GM06990 (cell line): ENCODE measurements around the gene PRM2.
A peak's percentile ranks its signal among the peaks of the same experiment; 100 is the strongest.

ENCODE experiments used
- DNase-seq: peaks from one replicate; pipeline ENCODE4 v3.0.0-alpha.2; 2011; ENCODE audit not compliant: insufficient read length; ENCODE audit errors: extremely low read depth
- H3K27me3 ChIP-seq: replicated peaks from 2 replicates; pipeline ENCODE4 v1.6.0; 2011; ENCODE audit warnings: low read length; ENCODE audit not compliant: control insufficient read depth, insufficient read depth
- H3K36me3 ChIP-seq: 2 replicates; pipeline ENCODE4 v1.5.1; 2011; ENCODE audit warnings: low read length; ENCODE audit not compliant: control insufficient read depth, insufficient read depth
- H3K4me3 ChIP-seq: replicated peaks from 2 replicates; pipeline ENCODE4 v1.5.1; 2011; ENCODE audit warnings: low read depth, mild to moderate bottlenecking, control low read depth, low read length
- TF ChIP-seq, protein P1 (sequence below): IDR thresholded peaks from 2 replicates; pipeline ENCODE4 v1.5.1; 2011; ENCODE audit warnings: low read length, control low read depth, mild to moderate bottlenecking, inconsistent platforms; ENCODE audit not compliant: insufficient read depth, poor library complexity, severe bottlenecking

The PRM2 gene

DNA sequence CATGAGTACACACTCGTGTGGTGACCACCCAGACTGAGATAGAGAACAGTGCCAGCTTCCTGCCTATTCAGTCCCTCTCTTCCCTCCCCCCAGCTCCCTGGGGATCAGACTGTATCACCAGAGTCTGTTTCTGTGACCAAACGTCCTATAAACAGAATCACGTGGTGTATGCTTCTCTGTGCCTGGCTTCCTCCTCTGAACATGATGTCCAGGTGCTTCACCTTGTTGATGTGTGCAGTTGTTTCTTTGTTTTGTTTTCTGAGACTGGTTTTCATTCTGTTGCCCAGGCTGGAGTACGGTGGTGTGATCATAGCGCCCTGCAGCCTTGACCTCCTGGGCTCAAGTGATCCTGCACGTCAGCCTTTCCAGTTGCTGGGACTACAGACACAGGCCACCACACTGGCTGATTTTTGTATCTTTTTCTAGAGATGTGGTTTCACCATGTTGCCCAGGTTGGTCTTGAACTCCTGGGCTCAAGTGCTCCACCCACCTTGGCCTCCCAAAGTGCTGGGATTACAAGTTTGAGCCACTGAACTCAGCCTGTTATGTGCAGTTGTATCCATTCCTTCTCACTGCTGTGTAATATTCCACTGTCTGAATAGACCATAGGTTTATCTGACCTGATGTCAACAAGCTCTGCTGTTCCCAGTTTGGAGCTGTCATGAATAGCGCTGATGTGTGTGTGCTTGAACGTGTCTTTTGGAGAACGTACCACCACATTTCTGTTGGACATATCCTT is 33.8 kb upstream of the PRM2 start:
- H3K27me3 ChIP-seq = no peaks in the 10 kb centered on the region
- peak; percentile 62 for DNase-seq
- H3K36me3 ChIP-seq = no peaks in the 10 kb centered on the region
- TF ChIP-seq, protein P1, sequence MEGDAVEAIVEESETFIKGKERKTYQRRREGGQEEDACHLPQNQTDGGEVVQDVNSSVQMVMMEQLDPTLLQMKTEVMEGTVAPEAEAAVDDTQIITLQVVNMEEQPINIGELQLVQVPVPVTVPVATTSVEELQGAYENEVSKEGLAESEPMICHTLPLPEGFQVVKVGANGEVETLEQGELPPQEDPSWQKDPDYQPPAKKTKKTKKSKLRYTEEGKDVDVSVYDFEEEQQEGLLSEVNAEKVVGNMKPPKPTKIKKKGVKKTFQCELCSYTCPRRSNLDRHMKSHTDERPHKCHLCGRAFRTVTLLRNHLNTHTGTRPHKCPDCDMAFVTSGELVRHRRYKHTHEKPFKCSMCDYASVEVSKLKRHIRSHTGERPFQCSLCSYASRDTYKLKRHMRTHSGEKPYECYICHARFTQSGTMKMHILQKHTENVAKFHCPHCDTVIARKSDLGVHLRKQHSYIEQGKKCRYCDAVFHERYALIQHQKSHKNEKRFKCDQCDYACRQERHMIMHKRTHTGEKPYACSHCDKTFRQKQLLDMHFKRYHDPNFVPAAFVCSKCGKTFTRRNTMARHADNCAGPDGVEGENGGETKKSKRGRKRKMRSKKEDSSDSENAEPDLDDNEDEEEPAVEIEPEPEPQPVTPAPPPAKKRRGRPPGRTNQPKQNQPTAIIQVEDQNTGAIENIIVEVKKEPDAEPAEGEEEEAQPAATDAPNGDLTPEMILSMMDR = no peak
- H3K4me3 ChIP-seq = no peak overlapping the region

DNA sequence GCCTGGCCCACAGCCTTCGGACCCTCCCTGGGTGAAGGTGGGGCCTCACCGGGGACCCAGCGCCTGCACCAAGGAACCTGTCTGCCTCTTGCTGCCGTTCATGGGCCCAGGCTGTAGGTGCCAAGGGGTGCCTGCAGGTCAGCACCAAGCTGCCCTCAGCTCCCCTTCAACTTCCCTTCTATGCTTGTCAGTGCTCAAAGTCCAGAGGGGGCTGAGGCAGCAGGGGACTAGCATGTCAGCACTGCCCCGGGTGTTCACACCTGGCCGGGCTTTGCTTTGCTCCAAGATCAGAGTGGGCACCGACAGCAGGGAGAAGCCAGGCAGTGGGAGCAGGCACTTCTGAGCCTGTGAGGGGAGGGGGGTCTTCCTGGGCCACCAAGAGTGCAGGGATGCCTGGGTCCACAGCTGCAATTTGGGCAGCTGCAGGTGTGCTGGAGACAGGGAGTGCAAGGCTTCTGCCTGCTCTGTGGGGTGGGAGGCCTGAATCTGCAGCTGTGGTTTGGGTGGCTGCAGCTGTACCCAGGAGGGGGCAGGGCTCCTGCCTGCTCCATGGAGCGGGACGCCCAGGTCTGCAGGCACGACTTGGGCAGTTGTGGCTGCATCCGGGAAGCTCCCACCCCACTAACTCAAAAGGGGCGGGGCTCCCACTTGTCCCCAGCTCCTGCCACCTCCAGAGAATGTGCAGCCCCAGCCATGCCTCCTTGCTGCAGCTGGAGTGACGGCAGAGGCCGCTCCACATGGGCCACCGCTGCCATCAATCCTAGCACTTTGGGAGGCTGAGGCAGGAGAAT is 32.4 kb upstream of the PRM2 start:
- DNase-seq = peak; percentile 91
- no peak overlapping the region for H3K4me3 ChIP-seq
- H3K36me3 ChIP-seq = no peaks in the 10 kb centered on the region
- no peaks in the 10 kb centered on the region for H3K27me3 ChIP-seq
- TF ChIP-seq, protein P1 = no peak

DNA sequence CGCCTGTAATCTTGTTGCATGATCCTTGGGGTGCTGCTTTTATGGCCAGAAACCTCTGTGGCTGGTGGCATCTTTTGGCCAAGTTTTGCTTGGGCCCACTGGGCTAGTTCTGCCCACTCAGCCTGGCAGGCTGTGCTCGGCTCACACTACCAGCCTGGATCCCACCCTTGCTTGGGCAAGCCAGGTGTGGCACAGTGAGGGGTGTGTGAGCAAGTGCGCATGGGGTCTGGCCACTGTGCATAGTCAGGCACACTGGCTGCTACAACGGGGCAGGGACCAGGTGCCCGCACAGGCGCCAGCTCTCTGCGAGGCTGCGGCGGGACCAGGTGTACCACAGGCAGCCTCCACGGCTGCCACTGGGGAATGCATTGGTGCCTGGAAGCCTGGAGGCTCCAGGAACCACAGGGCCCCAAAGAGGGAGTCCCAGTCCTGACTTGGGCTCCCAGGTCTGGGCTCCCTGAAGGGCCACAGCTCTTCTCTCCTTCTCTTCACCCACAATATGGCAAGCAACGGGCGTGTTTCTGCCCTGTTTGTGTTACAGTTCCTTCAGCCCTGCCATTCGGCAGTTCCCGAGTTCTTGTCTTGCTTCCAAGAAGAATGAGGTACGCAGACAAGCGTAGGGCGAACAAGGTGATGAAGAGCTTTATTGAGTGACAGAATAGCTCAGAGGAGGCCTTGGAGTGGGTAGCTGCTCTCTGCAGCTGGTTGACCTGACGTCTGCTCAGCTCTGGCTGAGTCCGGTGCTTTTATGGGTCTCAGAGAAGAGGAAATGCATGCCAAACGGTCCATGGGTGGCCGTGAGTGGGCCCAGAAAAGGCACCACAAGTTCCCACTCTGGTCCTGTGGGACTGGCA is 31.6 kb upstream of the PRM2 start:
- H3K4me3 ChIP-seq = no peak overlapping the region
- H3K36me3 ChIP-seq = no peaks in the 10 kb centered on the region
- H3K27me3 ChIP-seq = no peaks in the 10 kb centered on the region
- DNase-seq = no peak
- TF ChIP-seq, protein P1 = no peak

DNA sequence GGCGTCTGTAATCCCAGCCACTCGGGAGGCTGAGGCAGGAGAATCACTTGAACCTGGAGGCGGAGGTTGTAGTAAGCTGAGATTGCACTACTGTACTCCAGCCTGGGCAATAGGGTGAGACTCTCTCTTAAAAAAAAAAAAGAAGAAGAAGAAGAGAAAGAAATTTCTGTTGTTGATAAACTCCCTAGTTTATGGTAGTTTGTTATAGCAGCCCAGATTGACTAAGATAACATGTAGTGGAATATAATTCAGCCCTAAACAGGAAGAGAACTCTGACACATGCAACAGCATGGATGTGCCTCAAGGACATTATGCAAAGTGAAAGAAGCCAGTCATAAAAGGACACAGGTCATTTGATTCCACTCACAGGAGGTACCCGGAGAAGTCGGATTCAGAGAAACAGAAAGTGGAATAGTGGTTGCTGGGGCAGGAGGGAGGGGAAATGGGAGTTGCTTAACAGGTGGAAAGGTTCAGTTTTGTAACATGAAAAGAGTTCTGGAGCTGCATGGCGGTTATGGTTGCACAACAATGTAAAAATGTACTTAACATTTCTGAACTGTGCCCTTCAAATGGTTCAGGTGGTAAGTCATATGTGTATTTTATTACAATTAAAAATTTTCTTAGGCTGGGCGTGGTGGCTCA is 30.8 kb upstream of the PRM2 start:
- H3K27me3 ChIP-seq = no peaks in the 10 kb centered on the region
- no peaks in the 10 kb centered on the region for H3K36me3 ChIP-seq
- TF ChIP-seq, protein P1 = no peak
- no peak for DNase-seq
- H3K4me3 ChIP-seq = no peak overlapping the region

DNA sequence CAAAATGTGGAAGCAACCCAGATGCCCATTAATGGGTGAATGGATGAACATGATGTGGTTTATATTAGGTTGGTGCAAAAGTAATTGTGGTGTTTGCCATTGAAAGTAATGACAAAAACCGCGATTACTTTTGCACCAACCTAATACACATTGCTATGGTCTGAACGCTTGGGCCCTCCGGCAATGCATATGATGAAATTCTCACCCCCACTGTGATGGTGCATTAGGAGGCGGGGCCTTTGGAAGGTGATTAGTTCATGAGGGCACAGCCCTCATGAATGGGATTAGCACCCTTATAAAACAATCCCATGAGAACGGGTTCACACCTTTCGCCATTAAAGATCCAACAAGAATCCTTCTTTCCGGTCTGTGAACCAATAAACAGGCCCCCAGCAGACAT is 30.1 kb upstream of the PRM2 start:
- TF ChIP-seq, protein P1 = no peak
- Histone ChIP-seq H3K36me3 (no peaks in the 10 kb centered on the region), H3K4me3 (no peak overlapping the region), H3K27me3 (no peaks in the 10 kb centered on the region)
- no peak for DNase-seq
